ENCODE data around the gene NFU1. TPM values are rescaled to one million over a fixed set of nuclear protein-coding genes. Genes with fewer than 3 reads are reported as not detected.

Gene NFU1
- total RNA-seq, 1 experiment from 2014 or later = 38.2 TPM

DNA sequence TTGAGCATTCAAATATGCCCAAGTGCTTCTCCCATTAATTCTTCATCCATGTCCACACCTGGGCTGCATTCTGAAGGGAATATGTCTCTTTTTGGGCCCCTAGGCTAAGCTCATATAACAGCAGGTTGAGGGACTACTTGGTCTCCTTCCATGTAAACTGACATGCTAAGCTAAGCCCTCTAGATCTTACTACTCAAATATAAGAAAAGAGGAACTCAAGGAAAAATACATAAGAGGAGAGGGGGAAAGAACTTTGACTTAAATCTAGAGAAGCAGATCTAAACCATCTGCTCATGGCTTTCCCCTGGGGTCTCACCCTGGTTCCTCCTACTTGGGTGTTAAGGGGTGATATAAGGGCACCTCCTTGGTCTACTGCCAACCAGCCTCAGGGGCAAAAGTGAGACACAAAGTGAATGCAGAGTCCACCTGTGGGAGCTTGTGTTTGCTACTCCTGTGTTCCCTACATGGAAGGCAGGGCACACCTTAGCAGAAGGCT lies 19.8 kb upstream of the NFU1 start:
- DNase-seq (ENCODE audit: low read depth, low spot score) (no peak), ATAC-seq (no peak)
- H3K9me3 ChIP-seq (ENCODE audit: control insufficient read depth in 1 of 2, insufficient read depth in 1 of 2, low read depth in 1 of 2, low read length in 2 of 2) = no peaks in the 10 kb centered on the region
- H3K9ac ChIP-seq (ENCODE audit: low read length) = no peak overlapping the region
- no peak overlapping the region for H2AFZ ChIP-seq (ENCODE audit: low read depth, low read length, poor library complexity, severe bottlenecking)
- no TSS peak for BruUV-seq (replicated peaks)
- POLR2A ChIA-PET = interaction anchor here (1.2 kb wide), 1 partner anchor 9 kb away, joined by 3 read pairs; no protein-coding TSS in a partner anchor
- TF ChIP-seq YY1 (IDR thresholded peaks at IDR 0.05; ENCODE audit: extremely low read depth, insufficient replicate concordance, low read depth, low read length) = no peak
- no peak for TF ChIP-seq ZFX (IDR thresholded peaks at IDR 0.05)
- no peak for TF ChIP-seq CEBPB (IDR thresholded peaks at IDR 0.05; ENCODE audit: low read depth)
- TF ChIP-seq EGR1 (IDR thresholded peaks at IDR 0.05; ENCODE audit: low read depth) = no peak
- TF ChIP-seq, protein P1, sequence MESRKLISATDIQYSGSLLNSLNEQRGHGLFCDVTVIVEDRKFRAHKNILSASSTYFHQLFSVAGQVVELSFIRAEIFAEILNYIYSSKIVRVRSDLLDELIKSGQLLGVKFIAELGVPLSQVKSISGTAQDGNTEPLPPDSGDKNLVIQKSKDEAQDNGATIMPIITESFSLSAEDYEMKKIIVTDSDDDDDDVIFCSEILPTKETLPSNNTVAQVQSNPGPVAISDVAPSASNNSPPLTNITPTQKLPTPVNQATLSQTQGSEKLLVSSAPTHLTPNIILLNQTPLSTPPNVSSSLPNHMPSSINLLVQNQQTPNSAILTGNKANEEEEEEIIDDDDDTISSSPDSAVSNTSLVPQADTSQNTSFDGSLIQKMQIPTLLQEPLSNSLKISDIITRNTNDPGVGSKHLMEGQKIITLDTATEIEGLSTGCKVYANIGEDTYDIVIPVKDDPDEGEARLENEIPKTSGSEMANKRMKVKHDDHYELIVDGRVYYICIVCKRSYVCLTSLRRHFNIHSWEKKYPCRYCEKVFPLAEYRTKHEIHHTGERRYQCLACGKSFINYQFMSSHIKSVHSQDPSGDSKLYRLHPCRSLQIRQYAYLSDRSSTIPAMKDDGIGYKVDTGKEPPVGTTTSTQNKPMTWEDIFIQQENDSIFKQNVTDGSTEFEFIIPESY (IDR thresholded peaks at IDR 0.05; ENCODE audit: extremely low read depth, insufficient replicate concordance, low read length) = no peak
- no peak for TF ChIP-seq TCF7L2 (IDR thresholded peaks at IDR 0.05; ENCODE audit: borderline replicate concordance, extremely low read depth, insufficient read depth, insufficient read length)
- TF ChIP-seq, protein P2, sequence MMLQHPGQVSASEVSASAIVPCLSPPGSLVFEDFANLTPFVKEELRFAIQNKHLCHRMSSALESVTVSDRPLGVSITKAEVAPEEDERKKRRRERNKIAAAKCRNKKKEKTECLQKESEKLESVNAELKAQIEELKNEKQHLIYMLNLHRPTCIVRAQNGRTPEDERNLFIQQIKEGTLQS (IDR thresholded peaks at IDR 0.05) = no peak
- no peak for TF ChIP-seq FOSL1 (IDR thresholded peaks at IDR 0.05; ENCODE audit: low read depth)
- CTCF ChIA-PET = no interaction called here
- no peak overlapping the region for H3K4me2 ChIP-seq (ENCODE audit: low read length)
- no peak overlapping the region for H3K4me3 ChIP-seq (replicated peaks in 1 of 2; ENCODE audit: low read depth in 1 of 2, low read length in 2 of 2)
- H3K36me3 ChIP-seq (ENCODE audit: control insufficient read depth in 1 of 2, insufficient read depth in 2 of 2, low read length in 2 of 2) = no peaks in the 10 kb centered on the region
- RAD21 ChIA-PET (ENCODE audit: low non-redundant PET in 1 of 2, low total read pairs in 2 of 2, uncharacterized antibody in 2 of 2, unreplicated experiment in 2 of 2) = no interaction called here
- no peaks in the 10 kb centered on the region for H3K79me2 ChIP-seq (ENCODE audit: insufficient read depth, low read length)
- no peaks in the 10 kb centered on the region for H3K9me2 ChIP-seq (ENCODE audit: insufficient read depth)
- no peaks in the 10 kb centered on the region for H3K4me1 ChIP-seq (ENCODE audit: control insufficient read depth in 1 of 2, insufficient read depth in 2 of 2, low read length in 2 of 2)
- no peak overlapping the region for H3K27ac ChIP-seq (ENCODE audit: low read depth, low read length)
- no peaks in the 10 kb centered on the region for H3K27me3 ChIP-seq (ENCODE audit: insufficient read depth, low read length)
- no peaks in the 10 kb centered on the region for H4K20me1 ChIP-seq (ENCODE audit: insufficient read depth)
- intact Hi-C loops (cut with micrococcal nuclease) = no loop called here
